HG03060 (cell line): Measurements from ENCODE around the gene INCENP.
"Not testable (repeated sequence)": the region's sequence is repeated elsewhere in the genome, so short reads cannot be mapped to it uniquely, and the experiment has no call there.

Experiments used
- ATAC-seq: cut with Tn5 transposase; IDR thresholded peaks from one replicate; pipeline ENCODE4 v1.9.1; 2021; ENCODE audit warnings: low read depth, moderate number of reproducible peaks; ENCODE audit not compliant: unreplicated experiment

INCENP gene

GRCh38 chr11:62123669-62124185 lies at the start of gene INCENP:
TSS of gene INCENP (plus strand) at chr11:62124011. CDS start at chr11:62128162, 4,151 bp downstream.
- ATAC-seq: peak; percentile 78

GRCh38 chr11:62075438-62075837 lies 48.4 kb upstream of the INCENP start:
- no peak for ATAC-seq

GRCh38 chr11:62077132-62077531 lies 46.7 kb upstream of the INCENP start:
- ATAC-seq: no peak

GRCh38 chr11:62081378-62082291 lies 42.2 kb upstream of the INCENP start:
- no peak for ATAC-seq

- no peak for ATAC-seq
These were observed 41.5 kb upstream of the INCENP start for GRCh38 chr11:62082292-62082657.

GRCh38 chr11:62084801-62085200 lies 39.0 kb upstream of the INCENP start:
- not testable (repeated sequence) for ATAC-seq

- no peak for ATAC-seq
These were observed 36.1 kb upstream of the INCENP start for GRCh38 chr11:62087694-62088093.

- ATAC-seq: no peak
These were observed 35.4 kb upstream of the INCENP start for GRCh38 chr11:62088331-62088933.

- ATAC-seq: no peak
These were observed 20.7 kb upstream of the INCENP start for GRCh38 chr11:62103141-62103540.

GRCh38 chr11:62103986-62104385 lies 19.8 kb upstream of the INCENP start:
- ATAC-seq: no peak

GRCh38 chr11:62104816-62105653 lies 18.8 kb upstream of the INCENP start:
- ATAC-seq: no peak

GRCh38 chr11:62105667-62106191 lies 18.1 kb upstream of the INCENP start:
- ATAC-seq: no peak

GRCh38 chr11:62108017-62108750 lies 15.6 kb upstream of the INCENP start:
- ATAC-seq: no peak

GRCh38 chr11:62108971-62109404 lies 14.8 kb upstream of the INCENP start:
- ATAC-seq: no peak

- ATAC-seq: no peak
These were observed 8.6 kb upstream of the INCENP start for GRCh38 chr11:62115085-62115694.

- no peak for ATAC-seq
These were observed 7.4 kb upstream of the INCENP start for GRCh38 chr11:62116451-62116850.

GRCh38 chr11:62119569-62119968 lies 4.2 kb upstream of the INCENP start:
- no peak for ATAC-seq

GRCh38 chr11:62120001-62120400 lies 3.8 kb upstream of the INCENP start:
- ATAC-seq: no peak

- no peak for ATAC-seq
These were observed 3.4 kb upstream of the INCENP start for GRCh38 chr11:62120431-62120830.
